OCI-LY1 (cell line): Measurements from ENCODE around the gene TUBG1.

Experiments
- H2AFZ ChIP-seq: fragments of 200-600 bp; sonication (generic), shearing (Covaris generic); 2 replicates; pipeline ENCODE4 v1.6.0; 2014; ENCODE audit warnings: antibody characterized with exemption, mild to moderate bottlenecking, low read length
- H3F3A ChIP-seq: fragments of 200-600 bp; sonication (generic), shearing (Covaris generic); 2 replicates; pipeline ENCODE4 v1.6.0; 2014; ENCODE audit warnings: mild to moderate bottlenecking, antibody characterized with exemption, low read length, moderate library complexity; ENCODE audit not compliant: insufficient read depth
- H3K27ac ChIP-seq: fragments of 200-600 bp; sonication (generic); 2 replicates; pipeline ENCODE4 v1.5.1; 2014; ENCODE audit warnings: low read length, mixed run types, mild to moderate bottlenecking, low read depth; ENCODE audit not compliant: poor library complexity, severe bottlenecking
- H3K27me3 ChIP-seq: fragments of 200-600 bp; sonication (generic); 2 replicates; pipeline ENCODE4 v1.6.0; 2014; ENCODE audit warnings: antibody characterized with exemption, mild to moderate bottlenecking, low read length, moderate library complexity; ENCODE audit not compliant: insufficient read depth
- H3K36me3 ChIP-seq: fragments of 200-600 bp; sonication (generic); 2 replicates; pipeline ENCODE4 v1.6.1; 2014; ENCODE audit warnings: mild to moderate bottlenecking, antibody characterized with exemption, low read length, moderate library complexity, mixed read lengths; ENCODE audit not compliant: insufficient read depth
- H3K4me1 ChIP-seq: fragments of 200-600 bp; sonication (generic); 2 replicates; pipeline ENCODE4 v1.5.1; 2014; ENCODE audit warnings: mild to moderate bottlenecking, low read length, moderate library complexity; ENCODE audit not compliant: insufficient read depth, severe bottlenecking
- H3K4me2 ChIP-seq: fragments of 200-600 bp; sonication (generic), shearing (Covaris generic); 2 replicates; pipeline ENCODE4 v1.6.1; 2014; ENCODE audit warnings: low read length
- H3K4me3 ChIP-seq: fragments of 200-600 bp; sonication (generic); 2 replicates; pipeline ENCODE4 v1.5.1; 2014; ENCODE audit warnings: low read length, low read depth, mild to moderate bottlenecking, mixed read lengths; ENCODE audit not compliant: poor library complexity, severe bottlenecking
- H3K79me2 ChIP-seq: fragments of 200-600 bp; shearing (Covaris generic); 2 replicates; pipeline ENCODE4 v1.6.1; 2016; ENCODE audit warnings: mixed run types, low read length, mixed read lengths; ENCODE audit not compliant: insufficient read depth
- H3K9ac ChIP-seq: fragments of 200-600 bp; sonication (generic), shearing (Covaris generic); 2 replicates; pipeline ENCODE4 v1.6.1; 2014; ENCODE audit warnings: mild to moderate bottlenecking, low read length, mixed read lengths
- H3K9me2 ChIP-seq: fragments of 200-600 bp; sonication (generic), shearing (Covaris generic); 2 replicates; pipeline ENCODE4 v1.6.1; 2014; ENCODE audit warnings: low read depth, mild to moderate bottlenecking, low read length, mixed read lengths
- H3K9me3 ChIP-seq: fragments of 200-600 bp; shearing (Covaris generic); 2 replicates; pipeline ENCODE4 v1.6.1; 2014; ENCODE audit warnings: low read length, mixed read lengths
- H4K20me1 ChIP-seq: fragments of 200-600 bp; sonication (generic), shearing (Covaris generic); 2 replicates; pipeline ENCODE4 v1.6.0; 2016; ENCODE audit warnings: mild to moderate bottlenecking, low read length; ENCODE audit not compliant: insufficient read depth
- EZH2 ChIP-seq: fragments of 200-600 bp; sonication (generic), shearing (Covaris generic); IDR thresholded peaks from 2 replicates; pipeline ENCODE4 v1.8.0; 2017; ENCODE audit warnings: borderline replicate concordance, mixed run types, mild to moderate bottlenecking, antibody characterized with exemption, low read length, moderate library complexity, mixed read lengths
- TF ChIP-seq, protein P1 (sequence below): fragments of 200-600 bp; sonication (generic), shearing (Covaris generic); IDR thresholded peaks from 2 replicates; pipeline ENCODE4 v1.5.1; 2017; ENCODE audit warnings: mild to moderate bottlenecking, antibody characterized with exemption, low read length, moderate library complexity, mixed read lengths

Gene TUBG1

GRCh38 chr17:42609182-42609813 is at the start of gene TUBG1, which contains the start of gene RETREG3:
Gene TUBG1 (plus strand): TSS chr17:42609683. CDS start chr17:42609738, 55 bp downstream.
Gene RETREG3 (minus strand): TSS chr17:42609374. CDS start chr17:42609324, 50 bp downstream.
- peak within 1 kb of the TSS; percentile 87 for H3K9ac ChIP-seq
- H3K36me3 ChIP-seq, result peaks cover 26% of the 10 kb centered on the region; the same call in 1 of the 2 replicates
- peak within 1 kb of the TSS; percentile 81 for H3K4me3 ChIP-seq
- TF ChIP-seq, protein P1, sequence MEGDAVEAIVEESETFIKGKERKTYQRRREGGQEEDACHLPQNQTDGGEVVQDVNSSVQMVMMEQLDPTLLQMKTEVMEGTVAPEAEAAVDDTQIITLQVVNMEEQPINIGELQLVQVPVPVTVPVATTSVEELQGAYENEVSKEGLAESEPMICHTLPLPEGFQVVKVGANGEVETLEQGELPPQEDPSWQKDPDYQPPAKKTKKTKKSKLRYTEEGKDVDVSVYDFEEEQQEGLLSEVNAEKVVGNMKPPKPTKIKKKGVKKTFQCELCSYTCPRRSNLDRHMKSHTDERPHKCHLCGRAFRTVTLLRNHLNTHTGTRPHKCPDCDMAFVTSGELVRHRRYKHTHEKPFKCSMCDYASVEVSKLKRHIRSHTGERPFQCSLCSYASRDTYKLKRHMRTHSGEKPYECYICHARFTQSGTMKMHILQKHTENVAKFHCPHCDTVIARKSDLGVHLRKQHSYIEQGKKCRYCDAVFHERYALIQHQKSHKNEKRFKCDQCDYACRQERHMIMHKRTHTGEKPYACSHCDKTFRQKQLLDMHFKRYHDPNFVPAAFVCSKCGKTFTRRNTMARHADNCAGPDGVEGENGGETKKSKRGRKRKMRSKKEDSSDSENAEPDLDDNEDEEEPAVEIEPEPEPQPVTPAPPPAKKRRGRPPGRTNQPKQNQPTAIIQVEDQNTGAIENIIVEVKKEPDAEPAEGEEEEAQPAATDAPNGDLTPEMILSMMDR, result no peak
- TF ChIP-seq EZH2, result no peak
- peaks cover 8% of the 10 kb centered on the region for H3F3A ChIP-seq
- H3K4me2 ChIP-seq, result peak within 1 kb of the TSS; percentile 79
- no peaks in the 10 kb centered on the region for H3K27me3 ChIP-seq
- no peaks in the 10 kb centered on the region for H4K20me1 ChIP-seq
- peaks cover 44% of the 10 kb centered on the region for H3K4me1 ChIP-seq
- H2AFZ ChIP-seq, result no peak within 1 kb of the TSS
- H3K9me3 ChIP-seq, result no peaks in the 10 kb centered on the region
- peak within 1 kb of the TSS; percentile 81 for H3K27ac ChIP-seq
- H3K79me2 ChIP-seq, result peaks cover 50% of the 10 kb centered on the region
- no peaks in the 10 kb centered on the region for H3K9me2 ChIP-seq

DNA sequence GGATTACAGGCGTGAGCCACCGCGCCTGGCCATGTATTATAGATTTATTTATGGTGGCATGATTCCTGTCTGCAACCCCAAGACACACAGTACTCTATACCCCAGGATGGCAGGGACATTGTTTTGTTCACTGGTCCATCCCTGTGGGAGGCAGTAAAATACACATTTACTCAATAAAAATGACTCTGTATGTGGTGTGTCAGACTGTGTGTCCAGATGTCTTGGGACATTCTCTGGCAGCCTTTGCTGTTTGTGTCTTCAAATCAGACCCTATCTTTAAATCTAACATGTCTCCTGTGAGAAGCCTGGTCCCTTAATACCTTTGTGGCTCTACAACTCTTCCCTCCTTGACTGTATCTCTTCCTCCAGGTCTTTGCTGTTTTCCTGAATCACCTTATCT is 49.2 kb upstream of the TUBG1 start:
- peaks cover 33% of the 10 kb centered on the region for H3K4me1 ChIP-seq
- no peaks in the 10 kb centered on the region for H3K79me2 ChIP-seq
- H3K27me3 ChIP-seq, result no peaks in the 10 kb centered on the region
- H3K36me3 ChIP-seq, result peaks cover 10% of the 10 kb centered on the region
- no peak overlapping the region for H3K27ac ChIP-seq
- no peaks in the 10 kb centered on the region for H3K9me3 ChIP-seq
- H4K20me1 ChIP-seq, result no peaks in the 10 kb centered on the region
- no peak for TF ChIP-seq EZH2
- TF ChIP-seq, protein P1, result no peak
- H3F3A ChIP-seq, result no peaks in the 10 kb centered on the region
- no peaks in the 10 kb centered on the region for H3K9me2 ChIP-seq
- H3K9ac ChIP-seq, result no peak overlapping the region
- H2AFZ ChIP-seq, result no peak overlapping the region
- H3K4me3 ChIP-seq, result no peak overlapping the region
- H3K4me2 ChIP-seq, result no peak overlapping the region

GRCh38 chr17:42561897-42562387 is 47.5 kb upstream of the TUBG1 start, which contains the start of gene COASY:
Gene COASY (plus strand): TSS chr17:42562148. CDS start chr17:42562623, 475 bp downstream.
- no peak for TF ChIP-seq EZH2
- TF ChIP-seq, protein P1, result no peak
- peak within 1 kb of the TSS; percentile 93 for H3K9ac ChIP-seq
- peak within 1 kb of the TSS; percentile 87 for H3K4me2 ChIP-seq
- H3K9me3 ChIP-seq, result no peaks in the 10 kb centered on the region
- H2AFZ ChIP-seq, result peak within 1 kb of the TSS; percentile 17
- H3K36me3 ChIP-seq, result peaks cover 24% of the 10 kb centered on the region
- H4K20me1 ChIP-seq, result no peaks in the 10 kb centered on the region
- H3F3A ChIP-seq, result no peaks in the 10 kb centered on the region
- H3K4me3 ChIP-seq, result peak within 1 kb of the TSS; percentile 96
- H3K27ac ChIP-seq, result peak within 1 kb of the TSS; percentile 60
- H3K9me2 ChIP-seq, result no peaks in the 10 kb centered on the region
- no peaks in the 10 kb centered on the region for H3K27me3 ChIP-seq
- H3K4me1 ChIP-seq, result peaks cover 37% of the 10 kb centered on the region
- H3K79me2 ChIP-seq, result no peaks in the 10 kb centered on the region
